Heart right ventricle (tissue), 16 donors: ENCODE measurements around the gene ANKFN1. TPM values are rescaled to one million over a fixed set of nuclear protein-coding genes. Genes with fewer than 3 reads are reported as not detected.

Experiments
- ATAC-seq, 8 donors: fragments of 200-7000 bp; cut with Tn5 transposase; one replicate each; pipeline ENCODE4 v1.9.1; 2020; ENCODE audit warnings: mild to moderate bottlenecking in 8 of 8, moderate library complexity in 8 of 8, moderate number of reproducible peaks in 1 of 8
- DNase-seq, 2 donors: peaks; one replicate each; pipeline ENCODE4 v3.0.0-alpha.2; 2020
- H3K27ac ChIP-seq, 10 donors: fragments of 200-600 bp; sonication (generic) in 2 of 10; one replicate each; pipeline versions ENCODE4 v1.5.0 to v1.8.0; 2020 to 2022; ENCODE audit warnings: mild to moderate bottlenecking in 3 of 10
- H3K27me3 ChIP-seq, 7 donors: fragments of 200-600 bp; one replicate each; pipeline ENCODE4 v1.8.0; 2021 to 2022; ENCODE audit warnings: mild to moderate bottlenecking in 2 of 7
- H3K36me3 ChIP-seq, 9 donors: fragments of 200-600 bp; sonication (generic) in 1 of 9; one replicate each; pipeline versions ENCODE4 v1.5.0 to v1.8.0; 2020 to 2022; ENCODE audit warnings: mild to moderate bottlenecking in 2 of 9
- H3K4me1 ChIP-seq, 9 donors: fragments of 200-600 bp; sonication (generic) in 1 of 9; one replicate each; pipeline versions ENCODE4 v1.5.0 to v1.8.0; 2020 to 2022; ENCODE audit warnings: mild to moderate bottlenecking in 4 of 9
- H3K4me3 ChIP-seq, 10 donors: fragments of 200-600 bp; sonication (generic) in 2 of 10; one replicate each; pipeline versions ENCODE4 v1.5.0 to v1.8.0; 2020 to 2022; ENCODE audit warnings: mild to moderate bottlenecking in 7 of 10, moderate library complexity in 2 of 10
- H3K9me3 ChIP-seq, 11 donors: fragments of 200-600 bp in 10 of 11; sonication (generic) in 2 of 11; one replicate each; pipeline versions ENCODE4 v1.5.0 to v1.8.0; 2013 to 2022; ENCODE audit warnings: mild to moderate bottlenecking in 2 of 11, control low read depth in 1 of 11, moderate library complexity in 1 of 11
- WGBS, 2 donors: extraction: QIAGEN DNeasy Blood & Tissue Kit; methylation state at CpG; one replicate each; pipeline ENCODE4 v1.1.7; 2013; ENCODE audit warnings: inconsistent platforms in 1 of 2; 5-methylcytosine and 5-hydroxymethylcytosine counted together
- intact Hi-C, 10 donors: fragments of 100-400 bp; cut with DNase I; formaldehyde crosslinking; loops; one replicate each; pipeline versions ENCODE4 v1.11.1 to v1.14.2; 2022
- polyA plus RNA-seq, 2 donors: library from polyadenylated mRNA; stranded (reverse); fragments of 200-250 nt; gene quantifications; one replicate each; pipeline ENCODE4 v1.2.3, GENCODE V29; 2013
- total RNA-seq, 10 donors: library from RNA; stranded (reverse); fragmentation: NEBNext Ultra II Directional in 3 of 10; extraction: Animal tissue kit (Norgen Biotek cat#: 25700) in 3 of 10; gene quantifications; one replicate each; pipeline versions ENCODE4 v1.2.1 to v1.2.4, GENCODE V29; 2021 to 2023
- TF ChIP-seq, protein P1 (sequence below), 9 donors: fragments of 200-600 bp; sonication (generic) in 2 of 9; IDR thresholded peaks; one replicate each; pipeline versions ENCODE4 v1.5.0 to v1.8.0; 2021 to 2022; ENCODE audit warnings: antibody characterized with exemption in 9 of 9, mild to moderate bottlenecking in 5 of 9, moderate library complexity in 1 of 9
- donor health status: Arrhythmogenic right ventricular cardiomyopathy.
- donor health status: ischemic (EF 13 %, LVEDD 7.1; RV severe dilation, severe dysfunction).
- donor health status: healthy with polysubstance abuse.
- donor health status: DM: no; HTN: yes; CAD: no.
- donor health status: DM: no; HTN: no; CAD: no.
- donor health status: ischemic (EF 25% LVEDD 6.9; RV normal size, moderate dysfunction).
- donor health status: ischemic (EF 25% LVEDD 5.7; RV mildly dilated, moderate dysfunction).
- donor health status: healthy.
- donor health status: DM: yes; HTN: yes; CAD: no.
- donor health status: Ischemic cardiomyopathy.
- donor health status: ischemic (EF 35%, LVEDD 5.7; RV mildly dilated, moderate dysfunction).
- donor health status: nonischemic (EF 11% LVEDD 7.7; RV severe dilation, severe dysfunction).
- donor health status: DM: yes; HTN: yes; CAD: no.
- donor health status: PGD.
- donor health status: ischemic (EF 29% LVEDD 5.4; RV normal size, mild dysfunction).
- donor health status: nonischemic (EF 23%, LVEDD 6.1; RV moderate dilation, normal function).

Gene ANKFN1
- total and polyA plus RNA-seq, 12 donors: 0.01 to 0.38 TPM; not detected in 10

DNA sequence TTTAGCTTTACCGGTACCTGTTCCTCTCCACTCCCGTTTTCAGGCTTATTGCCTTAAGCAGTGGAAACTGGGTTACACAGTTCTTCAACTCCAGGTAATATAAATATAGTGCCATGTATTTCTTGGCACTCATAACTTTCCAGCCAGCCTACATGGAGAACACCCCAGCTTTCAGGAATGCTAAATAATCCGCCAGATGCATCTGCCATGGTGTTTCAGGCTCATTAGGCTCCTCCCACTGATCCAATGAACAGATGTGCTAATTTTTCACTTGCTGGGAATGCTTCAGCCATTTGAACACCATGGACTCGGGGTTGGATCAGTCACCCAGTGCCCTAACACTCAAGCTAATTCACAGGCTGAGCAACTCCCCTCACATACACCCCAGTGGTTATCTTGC lies 4.6 kb downstream of the ANKFN1 start:
- intact Hi-C loops: no loop called here
- no peak overlapping the region for H3K27ac ChIP-seq
- TF ChIP-seq, protein P1, sequence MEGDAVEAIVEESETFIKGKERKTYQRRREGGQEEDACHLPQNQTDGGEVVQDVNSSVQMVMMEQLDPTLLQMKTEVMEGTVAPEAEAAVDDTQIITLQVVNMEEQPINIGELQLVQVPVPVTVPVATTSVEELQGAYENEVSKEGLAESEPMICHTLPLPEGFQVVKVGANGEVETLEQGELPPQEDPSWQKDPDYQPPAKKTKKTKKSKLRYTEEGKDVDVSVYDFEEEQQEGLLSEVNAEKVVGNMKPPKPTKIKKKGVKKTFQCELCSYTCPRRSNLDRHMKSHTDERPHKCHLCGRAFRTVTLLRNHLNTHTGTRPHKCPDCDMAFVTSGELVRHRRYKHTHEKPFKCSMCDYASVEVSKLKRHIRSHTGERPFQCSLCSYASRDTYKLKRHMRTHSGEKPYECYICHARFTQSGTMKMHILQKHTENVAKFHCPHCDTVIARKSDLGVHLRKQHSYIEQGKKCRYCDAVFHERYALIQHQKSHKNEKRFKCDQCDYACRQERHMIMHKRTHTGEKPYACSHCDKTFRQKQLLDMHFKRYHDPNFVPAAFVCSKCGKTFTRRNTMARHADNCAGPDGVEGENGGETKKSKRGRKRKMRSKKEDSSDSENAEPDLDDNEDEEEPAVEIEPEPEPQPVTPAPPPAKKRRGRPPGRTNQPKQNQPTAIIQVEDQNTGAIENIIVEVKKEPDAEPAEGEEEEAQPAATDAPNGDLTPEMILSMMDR (IDR thresholded peaks at IDR 0.05): no peak
- peaks cover 0 to 18% (median 0%) of the 10 kb centered on the region in 7 donors for H3K27me3 ChIP-seq
- ATAC-seq (no peak), DNase-seq (no peak)
- H3K36me3 ChIP-seq: no peaks in the 10 kb centered on the region
- no peaks in the 10 kb centered on the region for H3K9me3 ChIP-seq
- H3K4me3 ChIP-seq: no peak overlapping the region
- WGBS, 2 donors: 84 to 88% methylated on average over 4 of the region's 4 CpGs
- peaks cover 0 to 17% (median 0%) of the 10 kb centered on the region in 9 donors for H3K4me1 ChIP-seq

DNA sequence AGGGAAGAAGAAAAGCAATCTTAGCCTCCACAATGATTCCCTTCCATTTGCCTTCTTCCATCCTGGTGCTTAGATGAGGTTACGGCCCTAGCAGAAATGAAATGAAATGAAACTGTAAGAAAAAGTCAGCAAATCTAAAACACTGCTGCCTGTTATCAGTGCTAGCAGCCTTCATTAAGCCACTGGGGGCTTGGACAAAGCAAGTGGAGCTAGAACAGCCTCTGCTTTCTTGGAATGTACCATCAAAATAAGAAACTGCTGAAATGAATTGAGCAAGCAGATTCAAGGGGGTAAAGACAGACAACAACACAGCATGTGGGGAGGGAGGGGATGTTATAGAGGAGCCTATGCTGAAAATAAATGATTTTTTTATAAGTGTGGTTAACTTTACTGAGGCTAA lies 5.1 kb downstream of the ANKFN1 start:
- Histone ChIP-seq H3K9me3 (no peaks in the 10 kb centered on the region), H3K27ac (peak overlapping the region in 1 of 10 donors; percentile 31), H3K36me3 (no peaks in the 10 kb centered on the region), H3K4me3 (no peak overlapping the region), H3K27me3 (peaks cover 0 to 18% (median 0%) of the 10 kb centered on the region in 7 donors), H3K4me1 (peaks cover 0 to 17% (median 0%) of the 10 kb centered on the region in 9 donors)
- ATAC-seq (no peak), DNase-seq (no peak)
- intact Hi-C loops: no loop called here
- TF ChIP-seq, protein P1 (IDR thresholded peaks at IDR 0.05): no peak
- 75 to 77% methylated on average over 1 of the region's 1 CpG for WGBS, 2 donors

DNA sequence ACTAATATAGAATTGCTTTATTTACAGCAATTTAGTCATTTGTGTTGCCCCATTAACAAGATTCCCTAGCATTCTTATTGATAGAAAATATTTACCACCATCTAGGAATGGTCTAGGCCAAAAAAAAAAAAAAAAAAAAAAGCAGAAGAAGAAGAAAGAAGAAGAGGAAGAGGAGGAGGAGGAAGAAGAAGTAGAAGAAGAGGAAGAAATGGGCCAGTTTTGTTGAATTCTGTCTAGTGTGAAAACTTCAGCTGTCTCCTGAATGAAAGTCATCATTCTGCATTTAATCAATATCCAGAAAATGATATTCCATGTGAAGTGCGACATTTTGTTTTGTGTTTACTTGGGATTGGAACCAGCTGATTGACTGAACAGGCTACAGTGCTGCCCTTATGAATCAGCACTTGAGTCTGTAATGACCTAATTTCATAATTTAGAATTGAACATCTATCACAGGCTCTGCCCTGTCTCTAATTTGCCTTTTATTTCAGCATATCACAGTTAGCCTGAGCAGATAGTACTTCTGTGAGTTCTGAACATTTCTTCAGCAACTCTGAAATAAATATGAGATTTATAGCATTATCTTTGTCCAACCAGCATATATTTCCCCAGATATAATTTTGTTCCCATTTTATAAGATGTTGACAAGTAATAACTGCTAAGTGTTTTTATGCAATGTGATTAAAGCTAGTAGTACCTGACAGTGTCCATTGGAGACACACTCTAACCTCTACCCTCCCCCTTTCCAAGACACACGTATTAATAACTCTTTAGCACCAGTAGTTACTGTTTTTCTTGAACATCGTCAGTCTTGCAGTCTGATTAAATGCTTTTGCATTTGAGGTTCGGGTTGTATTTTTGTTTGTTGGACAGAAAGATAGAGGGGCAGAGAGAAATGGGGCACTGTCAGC lies 5.9 kb downstream of the ANKFN1 start:
- intact Hi-C loops: no loop called here
- H3K4me1 ChIP-seq: peaks cover 0 to 17% (median 0%) of the 10 kb centered on the region in 9 donors
- 54 to 57% methylated on average over 4 of the region's 4 CpGs for WGBS, 2 donors

DNA sequence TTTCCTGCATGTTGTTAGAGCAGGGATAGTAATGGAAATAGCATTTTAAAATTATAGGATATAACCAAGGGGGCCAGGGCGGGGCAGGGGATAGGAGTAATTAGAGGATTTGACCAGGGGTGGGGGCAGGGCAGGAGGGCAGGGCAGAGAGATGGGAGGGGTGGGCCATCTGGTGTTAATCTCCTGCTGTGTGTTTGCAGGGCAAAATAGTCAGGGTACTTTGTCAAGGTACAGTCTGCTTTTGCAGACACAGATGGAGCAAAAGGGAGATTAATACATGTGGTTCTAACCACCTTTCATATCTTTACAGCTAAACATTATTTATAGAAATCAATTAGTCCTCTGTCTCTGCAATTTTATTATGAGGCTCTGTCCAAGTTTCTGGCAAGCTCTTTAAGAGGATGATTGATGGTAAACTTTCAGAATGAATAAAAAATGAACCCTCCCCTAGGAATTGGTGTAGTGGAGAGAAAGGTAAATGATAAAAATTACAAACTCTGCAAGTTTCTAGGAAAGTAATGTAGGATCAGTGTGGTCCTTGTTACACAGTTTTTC lies 6.6 kb downstream of the ANKFN1 start:
- Histone ChIP-seq H3K27ac (no peak overlapping the region), H3K9me3 (no peaks in the 10 kb centered on the region), H3K27me3 (peaks cover 0 to 18% (median 0%) of the 10 kb centered on the region in 7 donors), H3K4me1 (peaks cover 0 to 17% (median 0%) of the 10 kb centered on the region in 9 donors), H3K4me3 (no peak overlapping the region), H3K36me3 (no peaks in the 10 kb centered on the region)
- TF ChIP-seq, protein P1 (IDR thresholded peaks at IDR 0.05): no peak
- ATAC-seq (no peak), DNase-seq (no peak)
- 29 to 42% methylated on average over 1 of the region's 1 CpG for whole genome bisulfite sequencing, 2 donors
- intact Hi-C loops: no loop called here

More for the DNA sequence above, 5.9 kb downstream of the ANKFN1 start:
- H3K9me3 ChIP-seq: no peaks in the 10 kb centered on the region
- TF ChIP-seq, protein P1 (IDR thresholded peaks at IDR 0.05): no peak
- no peak overlapping the region for H3K4me3 ChIP-seq
- no peak overlapping the region for H3K27ac ChIP-seq
- H3K36me3 ChIP-seq: no peaks in the 10 kb centered on the region
- DNase-seq (no peak), ATAC-seq (no peak)
- peaks cover 0 to 18% (median 0%) of the 10 kb centered on the region in 7 donors for H3K27me3 ChIP-seq
